H9 (cell line): ENCODE results near the gene HOXB1. TPM values are rescaled to one million over a fixed set of nuclear protein-coding genes. Genes with fewer than 3 reads are reported as not detected.

ENCODE experiments used
- DNase-seq: peaks from one replicate; pipeline ENCODE4 v3.0.0-alpha.2; 2017
- H2AFZ ChIP-seq: one replicate; pipeline ENCODE4 v1.6.1; 2013; ENCODE audit warnings: mild to moderate bottlenecking, low read length, control low read depth, moderate library complexity
- H2AK5ac ChIP-seq: 2 replicates; pipeline ENCODE4 v1.6.1; 2013; ENCODE audit warnings: low read length, control low read depth, mixed read lengths; ENCODE audit not compliant: insufficient read length
- H2BK120ac ChIP-seq: one replicate; pipeline ENCODE4 v1.6.1; 2013; ENCODE audit warnings: low read depth, mild to moderate bottlenecking, low read length, control low read depth, inconsistent platforms; ENCODE audit not compliant: poor library complexity, severe bottlenecking
- H2BK12ac ChIP-seq: 2 replicates; pipeline ENCODE4 v1.6.1; 2013; ENCODE audit warnings: low read length, control low read depth, mixed read lengths, low read depth; ENCODE audit not compliant: insufficient read length
- H2BK15ac ChIP-seq: 2 replicates; pipeline ENCODE4 v1.6.1; 2013; ENCODE audit warnings: low read depth, low read length, control low read depth
- H2BK20ac ChIP-seq: one replicate; pipeline ENCODE4 v1.6.1; 2013; ENCODE audit warnings: low read depth, mild to moderate bottlenecking, low read length, control low read depth, inconsistent platforms; ENCODE audit not compliant: poor library complexity, severe bottlenecking
- H2BK5ac ChIP-seq: 2 replicates; pipeline ENCODE4 v1.6.1; 2013; ENCODE audit warnings: low read length, control low read depth, mixed read lengths; ENCODE audit not compliant: insufficient read length
- H3K14ac ChIP-seq: 2 replicates; pipeline ENCODE4 v1.6.1; 2013; ENCODE audit warnings: low read length, control low read depth; ENCODE audit not compliant: insufficient read depth
- H3K18ac ChIP-seq: 2 replicates; pipeline ENCODE4 v1.6.1; 2013; ENCODE audit warnings: low read depth, mild to moderate bottlenecking, mixed read lengths, low read length, control low read depth; ENCODE audit not compliant: insufficient read length
- H3K23ac ChIP-seq: 2 replicates; pipeline ENCODE4 v1.6.1; 2013; ENCODE audit warnings: low read length, control low read depth, mixed read lengths, low read depth; ENCODE audit not compliant: insufficient read length
- H3K23me2 ChIP-seq: 2 replicates; pipeline ENCODE4 v1.6.1; 2013; ENCODE audit warnings: low read depth, mild to moderate bottlenecking, mixed read lengths, low read length, control low read depth; ENCODE audit not compliant: insufficient read length, poor library complexity, severe bottlenecking
- H3K27ac ChIP-seq: 2 replicates; pipeline ENCODE4 v1.5.1; 2013; ENCODE audit warnings: low read length, control low read depth, mixed read lengths, low read depth; ENCODE audit not compliant: insufficient read length
- H3K27me3 ChIP-seq: 2 replicates; pipeline ENCODE4 v1.6.1; 2013; ENCODE audit warnings: low read length, control low read depth, inconsistent platforms; ENCODE audit not compliant: insufficient read depth
- H3K4ac ChIP-seq: 2 replicates; pipeline ENCODE4 v1.6.1; 2013; ENCODE audit warnings: low read depth, mild to moderate bottlenecking, control low read depth, inconsistent platforms, low read length, moderate library complexity
- H3K4me1 ChIP-seq: 2 replicates; pipeline ENCODE4 v1.6.1; 2013; ENCODE audit warnings: low read length, control low read depth, inconsistent platforms; ENCODE audit not compliant: insufficient read depth
- H3K4me2 ChIP-seq: 2 replicates; pipeline ENCODE4 v1.6.1; 2013; ENCODE audit warnings: low read length, control low read depth, mixed read lengths; ENCODE audit not compliant: insufficient read length, insufficient read depth
- H3K56ac ChIP-seq: 2 replicates; pipeline ENCODE4 v1.6.1; 2013; ENCODE audit warnings: low read depth, mild to moderate bottlenecking, mixed read lengths, low read length, control low read depth; ENCODE audit not compliant: insufficient read length
- H3K79me1 ChIP-seq: 2 replicates; pipeline ENCODE4 v1.6.1; 2013; ENCODE audit warnings: low read depth, mild to moderate bottlenecking, moderate library complexity, low read length, control low read depth, inconsistent platforms; ENCODE audit not compliant: insufficient read depth, poor library complexity, severe bottlenecking
- H3K79me2 ChIP-seq: 2 replicates; pipeline ENCODE4 v1.6.1; 2013; ENCODE audit warnings: low read length, control low read depth, inconsistent platforms; ENCODE audit not compliant: insufficient read depth
- H3K9ac ChIP-seq: 2 replicates; pipeline ENCODE4 v1.6.1; 2013; ENCODE audit warnings: low read length, control low read depth, mixed read lengths; ENCODE audit not compliant: insufficient read length; ENCODE audit errors: extremely low read depth
- H3K9me3 ChIP-seq: one replicate; pipeline ENCODE4 v1.6.1; 2013; ENCODE audit warnings: low read depth, low read length, inconsistent platforms; ENCODE audit not compliant: control insufficient read depth
- H3T11ph ChIP-seq: one replicate; pipeline ENCODE4 v1.6.1; 2013; ENCODE audit warnings: mild to moderate bottlenecking, low read length, control low read depth, inconsistent platforms
- H4K20me1 ChIP-seq: one replicate; pipeline ENCODE4 v1.6.1; 2013; ENCODE audit not compliant: control insufficient read depth, insufficient read length, insufficient read depth
- H4K5ac ChIP-seq: 2 replicates; pipeline ENCODE4 v1.6.1; 2013; ENCODE audit warnings: low read depth, mild to moderate bottlenecking, mixed read lengths, low read length, control low read depth; ENCODE audit not compliant: insufficient read length
- H4K8ac ChIP-seq: replicated peaks from 2 replicates; pipeline ENCODE4 v1.6.1; 2013; ENCODE audit warnings: low read length, control low read depth, mixed read lengths, low read depth; ENCODE audit not compliant: insufficient read length
- H4K91ac ChIP-seq: 2 replicates; pipeline ENCODE4 v1.6.1; 2013; ENCODE audit warnings: low read depth, mild to moderate bottlenecking, moderate library complexity, mixed read lengths, low read length, control low read depth; ENCODE audit not compliant: insufficient read length
- H3K27ac Mint-ChIP-seq, 3 experiments: 2 replicates in 2 of 3; 3 replicates in 1 of 3; pipeline ENCODE4 v1.8.0; 2020 to 2021; ENCODE audit warnings: mixed read lengths in 3 of 3, mild to moderate bottlenecking in 1 of 3, moderate library complexity in 1 of 3
- H3K27me3 Mint-ChIP-seq: 2 replicates; pipeline ENCODE4 v1.8.0; 2021; ENCODE audit warnings: low read depth, mild to moderate bottlenecking, moderate library complexity, mixed read lengths
- H3K36me3 Mint-ChIP-seq, 3 experiments: 2 replicates in 2 of 3; 3 replicates in 1 of 3; pipeline ENCODE4 v1.8.0; 2020 to 2021; ENCODE audit warnings: low read depth in 3 of 3, mixed read lengths in 3 of 3; ENCODE audit not compliant: insufficient read depth in 1 of 3
- H3K4me1 Mint-ChIP-seq, 2 experiments: 2 replicates each; pipeline ENCODE4 v1.8.0; 2020; ENCODE audit warnings: mixed read lengths in 2 of 2
- H3K4me3 Mint-ChIP-seq, 2 experiments: 2 replicates in 1 of 2; 3 replicates in 1 of 2; pipeline ENCODE4 v1.8.0; 2020 to 2021; ENCODE audit warnings: mild to moderate bottlenecking in 2 of 2, mixed read lengths in 2 of 2, moderate library complexity in 1 of 2
- H3K9me3 Mint-ChIP-seq, 2 experiments: 2 replicates in 1 of 2; 3 replicates in 1 of 2; pipeline ENCODE4 v1.8.0; 2020; ENCODE audit warnings: mild to moderate bottlenecking in 2 of 2, mixed read lengths in 2 of 2, moderate library complexity in 1 of 2
- CTCF ChIP-seq: fragments of 200-600 bp; sonication (generic); conservative IDR thresholded peaks from 3 replicates; pipeline ENCODE4 v1.8.0; 2021; ENCODE audit warnings: antibody characterized with exemption, mild to moderate bottlenecking
- WGBS: extraction: QIAGEN DNeasy Blood & Tissue Kit; methylation state at CpG from one replicate; pipeline ENCODE4 v1.1.7; 2013; ENCODE audit warnings: missing lambda C conversion rate, low lambda C conversion rate, mixed read lengths; ENCODE audit not compliant: insufficient read length; ENCODE audit errors: extremely low coverage; 5-methylcytosine and 5-hydroxymethylcytosine counted together
- total RNA-seq: library from RNA; stranded (reverse); gene quantifications from 2 replicates; pipeline ENCODE4 v1.2.1, GENCODE V29; 2021

HOXB1 gene
- total RNA-seq, 1 experiment from 2014 or later = not detected

- Histone ChIP-seq H3K27me3 (peaks cover 50% of the 10 kb centered on the region; the same call in 1 of the 2 replicates), H2AK5ac (no peak overlapping the region), H3K4ac (no peak overlapping the region), H3K4me1 (peaks cover 8% of the 10 kb centered on the region; the same call in 1 of the 2 replicates), H2BK5ac (no peak overlapping the region), H3K27ac (no peak overlapping the region), H3K9me3 (no peaks in the 10 kb centered on the region), H2BK120ac (no peak overlapping the region), H3K18ac (no peak overlapping the region), H2BK20ac (no peak overlapping the region), H3T11ph (no peak overlapping the region), H4K91ac (no peak overlapping the region), H3K9ac (no peak overlapping the region), H2AFZ (no peak overlapping the region), H3K79me1 (no peaks in the 10 kb centered on the region), H4K20me1 (no peaks in the 10 kb centered on the region), H3K14ac (no peak overlapping the region; the same call in 1 of the 2 replicates), H3K23me2 (no peaks in the 10 kb centered on the region), H4K8ac (no peak overlapping the region), H3K56ac (no peak overlapping the region), H3K4me2 (no peak overlapping the region), H3K79me2 (no peaks in the 10 kb centered on the region), H4K5ac (no peak overlapping the region), H2BK12ac (no peak overlapping the region), H3K23ac (no peak overlapping the region), H2BK15ac (no peak overlapping the region)
- peaks cover 0 to 3% of the 10 kb centered on the region in 2 experiments; a peak in 3 of 5 replicates for H3K9me3 Mint-ChIP-seq
- no peaks in the 10 kb centered on the region for H3K36me3 Mint-ChIP-seq
- peaks cover 100% of the 10 kb centered on the region for H3K27me3 Mint-ChIP-seq
- no peak overlapping the region for H3K27ac Mint-ChIP-seq
- no CpG with 5 or more reads among the region's 8 CpGs for WGBS
- DNase-seq = no peak
- peaks cover 23 to 39% of the 10 kb centered on the region in 2 experiments for H3K4me1 Mint-ChIP-seq
- H3K4me3 Mint-ChIP-seq = no peak overlapping the region
- TF ChIP-seq CTCF = no peak
Observed at GRCh38 chr17:48532261-48532660, 1.4 kb upstream of the HOXB1 start.
